GM12801 (cell line): ENCODE results near the gene C19orf85.

Source experiments
- CTCF ChIP-seq: IDR thresholded peaks from one replicate; pipeline ENCODE4 v1.5.1; 2011; ENCODE audit warnings: control low read depth; ENCODE audit not compliant: insufficient read length; ENCODE audit errors: extremely low read depth

The C19orf85 gene

GRCh38 chr19:55418185-55418584 is 46.4 kb downstream of the C19orf85 start:
- no peak for TF ChIP-seq CTCF
